ENCODE data around the gene TRPM3.

TRPM3 gene

GRCh38 chr9:70941191-70941590 is 180.2 kb downstream of the TRPM3 start:
- no peak for DNase-seq

- no peak for DNase-seq
These were observed 180.8 kb downstream of the TRPM3 start for GRCh38 chr9:70940605-70941004.

GRCh38 chr9:70936536-70936935 is 184.9 kb downstream of the TRPM3 start:
- no peak for DNase-seq

GRCh38 chr9:70935856-70936255 is 185.6 kb downstream of the TRPM3 start:
- peak; percentile 66 for DNase-seq

- no peak for DNase-seq
These were observed 186.8 kb downstream of the TRPM3 start for GRCh38 chr9:70934642-70935041.

- peak; percentile 70 for DNase-seq
These were observed 188.1 kb downstream of the TRPM3 start for GRCh38 chr9:70933321-70933720.

- no peak for DNase-seq
These were observed 189.3 kb downstream of the TRPM3 start for GRCh38 chr9:70932097-70932496.

- DNase-seq: no peak
These were observed 193.9 kb downstream of the TRPM3 start for GRCh38 chr9:70927530-70927929.

GRCh38 chr9:70924895-70925547 is 196.4 kb downstream of the TRPM3 start:
- DNase-seq: peak; percentile 83

- DNase-seq: peak; percentile 92
These were observed 197.0 kb downstream of the TRPM3 start for GRCh38 chr9:70924380-70924779.

- peak; percentile 48 for DNase-seq
These were observed 197.5 kb downstream of the TRPM3 start for GRCh38 chr9:70923961-70924360.

GRCh38 chr9:70921136-70921535 is 200.3 kb downstream of the TRPM3 start:
- DNase-seq: peak; percentile 67

- no peak for DNase-seq
These were observed 204.1 kb downstream of the TRPM3 start for GRCh38 chr9:70917277-70917676.

- no peak for DNase-seq
These were observed 209.6 kb downstream of the TRPM3 start for GRCh38 chr9:70911791-70912190.

- no peak for DNase-seq
These were observed 210.8 kb downstream of the TRPM3 start for GRCh38 chr9:70910598-70910997.

GRCh38 chr9:70902692-70903131 is 218.7 kb downstream of the TRPM3 start:
- peak; percentile 98 for DNase-seq

GRCh38 chr9:70902171-70902570 is 219.2 kb downstream of the TRPM3 start:
- DNase-seq: peak; percentile 37

- DNase-seq: no peak
These were observed 219.7 kb downstream of the TRPM3 start for GRCh38 chr9:70901746-70902145.

- DNase-seq: no peak
These were observed 220.4 kb downstream of the TRPM3 start for GRCh38 chr9:70901013-70901412.

- no peak for DNase-seq
These were observed 227.8 kb downstream of the TRPM3 start for GRCh38 chr9:70893580-70894122.

- no peak for DNase-seq
These were observed 232.9 kb downstream of the TRPM3 start for GRCh38 chr9:70888471-70888870.

- no peak for DNase-seq
These were observed 233.6 kb downstream of the TRPM3 start for GRCh38 chr9:70887826-70888225.

GRCh38 chr9:70883963-70884793 is 237.2 kb downstream of the TRPM3 start:
- DNase-seq: no peak

- DNase-seq: peak; percentile 14
These were observed 238.4 kb downstream of the TRPM3 start for GRCh38 chr9:70883056-70883455.
